COLO668 (cell line): ENCODE measurements around the gene PRSS12.
A peak's percentile ranks its signal among the peaks of the same experiment; 100 is the strongest.
"Not testable (repeated sequence)": the region's sequence is repeated elsewhere in the genome, so short reads cannot be mapped to it uniquely, and the experiment has no call there.

Experiments
- DNase-seq: peaks from one replicate; lab custom pipeline; 2025; ENCODE audit not compliant: unreplicated experiment; lab: John Stamatoyannopoulos, UW

PRSS12 gene

DNA sequence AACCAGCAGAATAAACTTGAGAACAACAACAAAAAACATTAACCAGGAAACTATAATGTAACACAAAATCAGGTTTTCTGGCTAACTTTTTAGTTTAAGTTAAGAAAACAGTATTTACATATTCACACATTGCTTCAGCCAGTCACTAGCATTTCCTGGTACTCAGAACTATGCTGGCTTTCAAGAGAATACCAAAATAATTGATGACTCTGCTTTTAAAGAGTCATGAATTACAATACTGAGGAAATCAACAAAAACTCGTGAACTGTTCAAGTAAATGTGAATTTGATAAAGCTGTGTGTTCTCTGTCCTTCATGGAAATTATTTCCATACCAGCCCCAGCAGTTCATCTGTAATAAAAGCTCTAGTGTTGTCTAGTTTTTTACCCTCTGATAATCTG is 27.4 kb downstream of the PRSS12 start:
- DNase-seq = no peak

DNA sequence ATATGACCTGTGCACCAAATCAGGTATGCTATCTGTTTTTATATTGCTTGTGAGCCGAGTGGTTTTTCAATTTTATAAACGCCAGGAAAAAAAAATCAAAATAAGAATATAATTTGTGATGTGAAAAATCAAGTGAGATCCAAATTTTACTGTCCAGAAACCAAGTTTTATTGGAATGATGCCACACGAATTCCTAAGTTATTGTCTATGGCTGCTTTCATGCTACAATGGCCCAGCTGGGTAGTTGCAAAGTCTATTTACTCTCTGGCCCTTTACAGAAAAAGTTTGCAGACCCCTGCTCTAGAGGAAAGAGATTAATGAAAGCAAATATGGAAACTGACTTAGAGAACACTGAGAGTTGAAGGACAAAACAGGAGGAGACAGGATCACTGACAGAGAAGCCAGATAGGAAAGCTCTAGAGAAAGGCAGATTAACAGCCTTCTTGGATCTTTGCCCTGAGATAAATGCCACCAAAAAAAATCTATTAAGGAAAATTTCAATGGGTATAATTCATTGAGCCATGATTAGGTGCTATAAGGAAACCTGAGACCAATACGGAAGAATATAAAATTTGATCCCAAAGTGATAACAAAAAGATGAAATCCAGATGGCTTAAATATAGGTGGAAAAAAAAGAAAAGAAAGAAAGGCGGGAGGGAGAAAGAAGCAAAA is 29.8 kb downstream of the PRSS12 start:
- no peak for DNase-seq

DNA sequence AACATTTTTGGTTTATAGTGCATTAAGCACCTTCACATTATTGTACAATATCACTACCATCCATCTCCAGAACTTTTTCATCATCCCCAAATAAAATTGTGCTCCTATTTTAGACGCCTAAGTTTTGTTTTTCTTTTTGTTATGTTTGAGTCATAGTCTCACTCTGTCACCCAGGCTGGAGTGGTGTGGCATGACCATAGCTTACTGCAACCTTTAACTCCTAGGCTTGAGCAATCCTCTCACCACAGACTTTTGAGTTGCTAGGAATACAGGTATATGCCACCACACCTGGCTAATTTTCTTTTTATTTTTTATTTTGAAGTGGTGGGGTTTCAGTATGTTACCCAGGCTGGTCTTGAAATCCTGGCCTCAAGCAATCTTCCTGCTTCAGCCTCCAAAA is 33.9 kb downstream of the PRSS12 start:
- no peak for DNase-seq

DNA sequence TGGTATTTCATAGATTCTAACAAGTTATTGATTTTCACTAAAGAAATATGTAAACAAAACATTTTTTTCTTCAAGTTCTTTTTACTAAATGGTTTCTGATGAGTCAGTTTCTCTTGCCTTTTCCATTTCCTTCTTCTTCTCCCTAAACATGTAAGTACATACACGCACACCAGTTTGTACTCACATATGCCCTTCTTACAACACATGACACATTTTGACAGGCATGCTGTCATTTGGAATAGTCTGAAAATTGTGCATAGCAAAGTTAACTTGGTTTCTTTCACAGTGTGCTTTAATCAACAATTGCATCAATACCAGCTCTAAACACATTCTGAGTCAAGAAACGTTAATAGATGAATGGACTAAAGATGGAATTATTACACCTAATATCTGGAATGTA is 35.1 kb downstream of the PRSS12 start:
- no peak for DNase-seq

DNA sequence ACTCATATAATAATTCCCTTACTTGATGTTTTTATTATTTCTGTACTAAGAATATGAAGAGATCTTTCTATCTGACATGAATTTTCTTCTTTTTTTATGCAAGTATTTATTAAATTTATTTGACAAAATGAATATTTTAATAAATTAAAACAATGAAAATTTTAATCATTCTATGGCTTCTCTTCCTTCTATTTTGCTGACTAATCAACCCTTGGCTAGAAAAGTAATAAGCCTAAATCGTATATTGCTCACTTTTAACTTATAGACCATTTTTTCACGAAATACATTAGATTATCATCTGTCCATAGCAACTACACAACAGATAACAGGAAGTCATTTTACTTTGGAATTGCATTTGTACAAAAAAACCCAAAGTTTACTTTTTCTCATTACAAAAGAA is 38.6 kb downstream of the PRSS12 start:
- DNase-seq = no peak

DNA sequence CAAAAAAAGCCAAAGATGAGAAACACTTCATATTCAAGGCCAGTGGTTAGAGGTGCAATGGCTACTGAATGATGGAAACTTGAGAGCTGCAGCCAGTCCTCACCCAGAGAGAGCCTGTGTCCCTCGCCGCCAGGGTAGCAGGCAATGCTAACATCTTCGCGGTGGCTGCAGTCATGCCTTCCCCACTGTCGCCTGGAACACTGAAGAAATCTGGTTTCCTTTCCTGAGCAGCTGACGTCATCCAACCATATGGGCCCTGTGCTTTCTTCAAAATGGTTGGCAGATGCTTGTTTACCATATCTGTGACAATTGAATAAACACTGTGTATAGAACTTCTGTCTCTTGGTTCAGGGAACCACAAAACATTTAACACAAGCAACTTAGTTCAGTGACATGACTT is 39.7 kb downstream of the PRSS12 start:
- no peak for DNase-seq

DNA sequence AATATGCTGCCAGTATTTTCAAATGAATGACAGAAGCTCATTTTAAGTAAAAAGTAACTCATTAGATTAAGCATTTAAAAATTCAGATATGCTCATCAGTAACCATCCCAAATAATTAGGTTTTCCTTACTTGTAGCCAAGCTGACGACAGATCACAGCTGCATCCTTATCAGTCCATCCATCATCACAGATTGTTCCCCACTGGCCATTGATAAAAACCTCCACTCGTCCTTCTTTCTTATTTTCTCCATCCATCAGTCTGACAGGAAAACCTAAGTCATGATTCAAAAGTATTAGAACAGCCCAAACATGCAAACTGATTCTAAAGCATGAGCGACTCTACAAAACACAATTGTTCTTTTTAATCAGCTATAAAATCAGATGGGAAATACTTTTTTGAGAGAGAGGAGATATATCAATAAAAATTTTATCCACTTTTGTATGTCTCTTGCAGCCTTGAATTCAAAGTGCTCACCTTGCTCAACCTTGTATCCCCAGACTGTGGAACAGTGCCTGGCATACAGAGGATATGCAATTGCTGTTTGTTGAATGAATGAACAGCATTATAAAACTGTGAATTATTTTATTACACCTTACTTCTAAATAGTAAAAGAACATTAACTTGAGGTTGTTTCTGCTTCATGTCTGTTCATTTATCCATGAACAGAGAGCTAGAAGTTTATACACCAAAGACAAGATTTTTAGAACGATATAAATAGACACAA is 44.3 kb downstream of the PRSS12 start:
- no peak for DNase-seq

DNA sequence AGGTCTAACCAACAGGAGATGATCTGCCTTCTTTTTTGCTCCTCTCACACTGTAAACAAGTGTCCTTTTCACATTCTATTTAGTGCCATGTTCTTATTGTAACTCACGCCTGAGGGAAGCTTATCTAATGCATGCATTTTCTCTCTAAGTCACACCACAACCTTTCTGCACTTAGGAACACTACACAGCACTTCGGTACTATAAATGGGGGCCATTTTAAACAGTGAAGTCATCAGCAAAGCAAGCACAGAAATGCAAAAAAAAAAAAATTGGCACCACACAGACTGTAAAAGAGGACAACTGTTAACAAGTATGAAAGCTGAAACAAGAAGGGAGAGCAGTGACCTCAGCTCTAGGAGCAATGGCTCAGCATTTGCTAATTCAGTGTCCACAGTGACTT is 45.2 kb downstream of the PRSS12 start:
- no peak for DNase-seq

DNA sequence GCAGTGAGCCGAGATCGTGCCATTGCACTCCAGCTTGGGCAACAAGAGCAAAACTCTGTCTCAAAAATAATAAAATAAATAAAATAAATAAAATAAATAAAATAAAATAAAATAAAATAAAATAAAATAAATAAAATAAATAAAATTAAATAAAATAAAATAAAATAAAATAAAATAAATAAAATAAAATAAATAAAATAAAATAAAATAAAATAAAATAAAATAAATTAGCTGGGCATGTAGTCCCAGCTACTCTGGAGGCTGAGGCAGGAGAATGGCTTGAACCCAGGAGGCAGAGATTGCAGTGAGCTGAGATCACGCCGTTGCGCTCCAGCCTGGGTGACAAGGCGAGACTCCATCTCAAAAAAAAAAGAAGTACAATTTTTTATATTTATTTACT is 53.2 kb downstream of the PRSS12 start:
- not testable (repeated sequence) for DNase-seq

DNA sequence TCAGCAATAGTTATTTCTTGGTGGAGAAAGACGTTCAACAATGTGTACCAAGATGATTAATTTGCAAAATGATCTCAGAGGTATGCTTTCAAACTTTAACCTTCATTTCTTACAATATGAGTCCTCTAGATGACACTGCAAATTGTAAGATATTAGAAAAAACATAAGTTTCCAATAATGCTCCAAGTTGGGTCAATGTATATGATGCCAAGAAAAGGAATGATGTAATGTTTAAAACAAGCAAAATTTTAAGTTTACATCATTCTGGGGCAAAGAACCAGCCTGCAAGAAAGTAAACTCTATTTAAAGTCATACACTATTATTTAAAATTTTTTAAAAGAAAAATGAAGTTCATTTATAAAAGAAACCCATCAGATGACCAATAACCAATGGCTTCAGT is 56.1 kb downstream of the PRSS12 start:
- DNase-seq = no peak

DNA sequence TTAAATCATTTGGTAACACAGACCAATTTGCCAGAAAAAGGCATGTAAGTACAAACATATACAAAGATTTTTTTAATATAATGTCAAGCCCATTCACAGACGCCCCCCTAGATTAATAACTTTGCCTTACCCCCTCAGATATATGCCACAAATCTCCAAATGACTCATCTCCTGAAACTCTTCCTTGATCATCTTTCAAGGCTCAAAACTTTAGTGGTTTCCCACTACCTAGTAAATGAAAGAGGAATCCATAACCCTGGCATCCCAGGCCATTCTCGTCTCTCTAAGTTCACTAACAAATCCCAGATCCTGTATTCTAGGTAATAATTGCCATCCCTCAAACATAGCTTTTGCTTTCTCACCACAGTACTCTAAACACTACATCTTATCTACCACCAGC is 61.9 kb downstream of the PRSS12 start:
- no peak for DNase-seq

DNA sequence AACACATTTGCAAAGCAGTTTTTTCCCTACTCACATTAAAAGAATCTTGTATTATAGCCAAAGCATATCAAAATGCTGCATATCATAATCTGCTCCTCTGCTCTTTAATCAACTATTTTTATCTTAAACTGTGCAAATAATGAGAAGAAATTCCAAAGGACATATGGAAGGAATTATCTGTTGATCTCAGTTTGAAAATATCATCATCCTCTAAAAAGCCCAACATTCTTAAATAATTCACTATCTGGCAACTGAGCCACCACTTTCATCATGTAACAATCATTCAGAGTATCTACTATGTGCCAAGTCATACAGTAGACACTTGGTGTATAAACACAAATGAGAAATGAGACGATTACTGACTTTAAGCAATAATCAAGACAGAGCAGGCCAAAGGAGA is 63.0 kb downstream of the PRSS12 start:
- no peak for DNase-seq

DNA sequence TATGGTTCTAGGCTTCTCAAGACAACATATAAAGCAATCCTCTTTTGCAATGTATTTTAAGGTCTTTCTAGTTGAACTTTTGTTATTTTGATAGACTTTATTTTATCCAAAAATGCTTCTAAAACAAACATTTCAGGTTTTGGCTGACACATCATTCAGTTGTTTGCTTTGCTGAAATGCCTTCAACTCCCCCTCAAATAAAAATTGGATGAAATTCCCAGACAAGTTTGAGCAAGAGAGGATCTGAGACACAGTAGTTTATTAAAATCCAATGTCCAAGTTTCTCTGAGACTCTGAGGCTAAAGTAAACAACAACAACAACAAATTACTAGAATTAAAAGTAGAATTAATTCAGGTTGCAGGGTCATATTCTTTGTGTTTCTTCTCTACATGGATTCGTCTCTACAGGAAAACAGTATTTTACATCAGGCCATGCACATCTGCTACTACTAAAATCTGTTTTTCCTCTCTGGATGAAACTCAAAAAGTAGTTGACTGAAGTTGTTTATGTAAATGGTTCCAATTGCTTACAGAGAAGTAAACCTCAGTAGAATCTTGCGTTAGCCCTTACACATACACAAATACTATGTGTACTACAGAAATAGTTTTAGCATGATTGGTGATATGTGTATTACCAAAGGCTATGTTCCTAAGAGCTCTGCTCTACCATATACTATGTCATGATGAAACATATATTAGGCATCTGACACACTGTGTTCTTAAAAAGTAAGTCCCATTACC is 64.9 kb downstream of the PRSS12 start:
- DNase-seq = no peak

DNA sequence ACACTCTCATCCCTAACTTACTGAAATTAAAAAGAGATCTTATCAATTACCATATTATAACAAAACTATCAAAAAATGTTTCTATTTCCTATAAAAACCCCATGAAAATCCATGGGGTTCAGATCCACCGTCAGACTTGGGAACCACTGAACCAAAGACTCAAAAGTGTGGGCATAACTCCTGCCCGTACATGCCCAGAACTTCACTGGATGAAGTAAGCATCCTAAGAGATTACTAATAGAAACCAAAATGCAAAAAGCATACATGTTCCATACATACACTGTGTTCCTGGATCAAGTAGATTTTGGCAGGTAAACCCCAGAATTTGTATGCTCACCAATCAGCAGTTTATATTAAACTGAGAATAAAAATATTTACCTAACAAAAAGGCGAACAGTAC is 66.1 kb downstream of the PRSS12 start:
- DNase-seq = no peak

DNA sequence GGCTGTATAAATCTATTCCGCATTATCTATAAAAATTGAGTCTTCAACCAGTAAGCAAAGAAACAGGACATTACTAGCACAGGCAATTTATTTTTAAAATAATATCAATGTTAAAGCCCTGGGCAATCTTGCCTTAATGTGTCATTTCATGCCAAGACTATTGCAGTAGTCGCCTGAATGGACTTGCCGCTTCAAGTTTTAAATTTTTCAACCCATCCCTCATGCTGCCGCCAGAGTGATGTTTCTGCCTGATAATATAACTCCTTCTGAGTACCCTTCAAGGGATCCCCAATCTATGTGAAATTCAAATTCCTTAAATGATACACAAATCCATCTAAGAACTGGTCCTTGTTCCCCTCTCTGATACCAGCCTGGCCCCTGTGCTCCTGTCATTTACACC is 66.9 kb downstream of the PRSS12 start:
- no peak for DNase-seq

DNA sequence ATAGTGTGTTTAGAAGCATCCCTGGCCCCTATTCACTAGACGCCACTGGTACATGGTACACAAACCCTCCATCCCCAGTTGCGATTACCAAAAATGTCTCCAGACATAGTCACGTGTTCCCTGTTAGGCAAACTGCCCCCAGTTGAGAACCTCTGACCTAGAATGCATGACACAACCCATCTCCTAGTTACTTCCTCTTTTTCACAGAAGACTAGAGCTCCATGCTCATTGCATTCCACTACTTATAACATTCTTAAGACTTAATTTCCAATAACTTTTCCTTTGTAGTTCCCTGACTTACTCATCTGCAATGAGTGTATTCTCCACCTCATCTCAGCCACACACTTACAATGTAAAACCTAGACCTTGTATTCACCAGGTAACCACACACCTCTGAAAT is 68.6 kb downstream of the PRSS12 start:
- no peak for DNase-seq

DNA sequence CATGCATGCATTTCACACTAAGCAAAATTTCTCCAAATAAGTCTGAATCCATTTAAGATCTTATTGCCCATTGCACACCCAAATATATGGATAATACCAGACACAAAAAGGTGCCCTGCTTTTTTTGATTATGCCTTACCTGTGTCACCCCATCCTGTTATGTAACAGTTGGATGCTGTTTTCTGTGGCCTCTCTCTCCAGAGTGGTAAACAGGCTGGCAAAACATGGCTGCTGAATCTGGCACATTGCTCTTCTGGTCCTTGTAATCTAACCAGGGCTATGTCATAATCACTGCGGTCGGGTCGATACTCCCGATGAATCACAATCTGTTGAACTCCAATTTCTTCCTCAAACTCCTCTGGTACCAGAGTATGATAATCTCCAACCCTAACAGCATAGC is 70.1 kb downstream of the PRSS12 start:
- peak; percentile 5 for DNase-seq

DNA sequence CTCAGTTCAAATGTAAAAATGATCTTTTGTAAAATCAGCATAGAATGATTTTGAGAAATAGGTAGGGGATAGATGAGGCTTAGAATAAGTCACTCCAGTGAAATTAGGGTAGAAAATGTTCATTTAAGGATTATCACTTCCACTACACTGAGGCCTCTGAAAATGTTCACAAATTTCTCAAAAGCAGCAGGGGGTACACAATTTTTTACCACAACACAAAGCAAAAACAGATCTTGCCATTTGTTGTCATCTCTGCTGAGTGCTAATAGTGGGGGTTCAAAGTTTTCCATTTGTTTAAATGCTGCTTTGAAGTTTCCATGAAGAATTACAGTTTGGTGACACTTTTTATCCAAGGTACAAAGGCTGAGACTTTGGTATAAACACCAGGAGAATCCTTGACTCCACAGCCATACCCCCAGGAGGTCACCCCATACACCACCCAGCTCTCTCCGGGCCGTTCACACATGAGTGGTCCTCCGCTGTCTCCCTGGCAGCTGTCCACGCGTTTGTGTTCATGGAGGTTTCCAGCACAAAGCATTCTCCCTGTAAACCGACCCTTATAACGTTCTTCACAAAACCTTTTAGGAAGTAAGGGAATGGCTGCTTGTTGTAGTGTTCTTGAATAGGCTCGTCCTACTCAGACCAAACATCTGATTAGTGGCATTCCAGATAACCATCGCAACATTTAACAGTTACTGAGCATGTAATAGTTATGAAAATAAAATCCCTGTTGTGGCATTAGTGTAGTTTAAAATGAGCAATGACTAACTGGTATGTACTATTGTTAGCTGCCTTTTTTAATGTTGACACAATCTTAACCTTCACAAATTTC is 71.0 kb downstream of the PRSS12 start:
- DNase-seq = peak; percentile 10

DNA sequence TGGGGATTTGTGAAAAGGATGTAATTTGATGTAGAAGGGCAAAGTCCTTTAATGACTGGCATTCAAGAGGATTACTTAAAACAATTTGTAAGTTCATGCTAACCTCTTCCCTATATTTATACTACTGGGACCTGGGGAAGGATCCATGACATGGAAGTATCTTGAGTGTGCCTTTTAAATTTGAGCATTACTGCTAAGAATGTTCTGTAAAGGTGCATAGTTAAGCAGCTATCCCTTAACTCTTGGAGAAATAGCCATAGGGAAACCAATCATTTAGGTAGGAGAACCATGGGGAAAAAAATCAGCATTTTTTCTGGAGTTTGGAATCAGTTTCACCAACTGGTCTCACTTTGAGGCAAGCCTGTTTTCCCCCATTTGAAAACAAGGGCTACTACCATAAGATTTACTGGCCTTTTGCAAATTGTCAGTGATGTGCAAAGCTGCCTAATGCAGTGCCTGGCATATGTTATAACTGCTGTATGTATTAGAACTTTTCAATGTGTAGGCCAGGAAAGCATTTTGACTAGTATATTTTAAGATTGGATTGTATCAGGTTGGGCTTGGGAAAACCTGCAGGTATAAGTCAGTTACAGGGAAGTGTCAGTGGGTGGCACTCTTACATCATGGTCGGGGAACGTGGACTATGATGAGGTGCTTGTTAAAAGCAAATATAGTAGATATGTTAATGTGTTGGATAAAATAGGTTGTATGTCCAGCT is 72.1 kb downstream of the PRSS12 start:
- peak; percentile 43 for DNase-seq

DNA sequence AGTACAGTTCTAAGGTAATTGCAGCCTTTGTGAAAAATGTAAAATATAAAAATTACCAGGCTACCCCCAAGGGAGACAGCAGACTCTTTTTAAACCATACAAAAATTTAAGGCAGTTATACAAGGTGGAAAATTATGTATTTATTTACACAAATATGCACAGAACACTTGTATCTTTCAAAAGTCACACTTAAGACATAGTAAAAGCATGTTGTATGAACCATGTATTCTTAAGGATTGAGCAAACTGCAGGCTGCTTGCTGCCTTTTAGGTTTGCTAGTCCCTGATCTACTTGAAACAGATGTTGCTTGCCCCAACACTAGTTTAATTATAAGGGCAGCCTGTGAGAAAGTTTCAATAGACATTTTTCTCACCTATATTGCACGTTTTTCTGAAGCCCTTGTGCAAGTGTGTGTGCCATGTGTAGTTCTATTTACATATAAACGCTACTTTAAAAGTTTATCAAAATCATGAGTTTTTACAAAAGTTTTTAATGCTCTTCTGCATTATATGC is 72.8 kb downstream of the PRSS12 start:
- no peak for DNase-seq

DNA sequence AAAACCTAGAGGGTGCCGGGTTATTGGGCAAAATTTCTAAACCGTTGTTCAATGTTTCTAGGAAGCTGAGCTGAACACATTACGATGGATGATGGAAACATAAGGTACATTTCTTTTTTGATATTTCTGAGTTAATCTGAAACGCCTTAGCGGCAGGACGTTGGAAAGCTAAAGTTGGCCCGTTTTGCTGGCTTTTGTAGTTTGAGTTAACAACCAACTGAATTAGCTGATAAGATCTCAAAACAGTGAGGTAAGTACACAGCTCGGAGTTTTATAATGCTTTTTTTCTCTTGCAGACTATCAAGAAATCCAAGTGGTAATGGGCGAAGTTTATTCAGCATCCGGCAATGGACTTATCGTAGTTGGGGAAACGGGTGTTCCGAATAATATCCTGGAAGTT is 73.5 kb downstream of the PRSS12 start:
- DNase-seq = no peak
